Liver (tissue), 9 donors: Measurements from ENCODE around the gene SSBP2. TPM values are rescaled to one million over a fixed set of nuclear protein-coding genes. Genes with fewer than 3 reads are reported as not detected.

ENCODE experiments used
- DNase-seq: peaks from one replicate; pipeline ENCODE4 v3.0.0-alpha.2; 2017; ENCODE audit warnings: low spot score
- H3K27ac ChIP-seq, 2 donors: one replicate each; pipeline ENCODE4 v1.7.0; 2013; ENCODE audit warnings: inconsistent platforms in 2 of 2, low read length in 2 of 2, control low read depth in 1 of 2, low read depth in 1 of 2, mild to moderate bottlenecking in 1 of 2
- H3K27me3 ChIP-seq, 4 donors: one replicate each; pipeline versions ENCODE4 v1.6.1 to v1.7.0; 2013; ENCODE audit warnings: low read length in 3 of 4, inconsistent platforms in 1 of 4, mild to moderate bottlenecking in 1 of 4, moderate library complexity in 1 of 4; ENCODE audit not compliant: control insufficient read depth in 4 of 4, insufficient read depth in 4 of 4
- H3K36me3 ChIP-seq, 4 donors: one replicate each; pipeline versions ENCODE4 v1.6.1 to v1.7.0; 2013; ENCODE audit warnings: low read length in 3 of 4, mild to moderate bottlenecking in 3 of 4, low read depth in 1 of 4, moderate library complexity in 1 of 4; ENCODE audit not compliant: control insufficient read depth in 4 of 4, insufficient read depth in 3 of 4
- H3K4me1 ChIP-seq, 4 donors: one replicate each; pipeline versions ENCODE4 v1.6.1 to v1.7.0; 2013; ENCODE audit warnings: low read length in 3 of 4, mild to moderate bottlenecking in 3 of 4, moderate library complexity in 1 of 4; ENCODE audit not compliant: control insufficient read depth in 4 of 4, insufficient read depth in 4 of 4
- H3K4me3 ChIP-seq, 3 donors: one replicate each; pipeline versions ENCODE4 v1.6.1 to v1.7.0; 2013; ENCODE audit warnings: low read length in 3 of 3, control low read depth in 1 of 3, low read depth in 1 of 3, mild to moderate bottlenecking in 1 of 3
- H3K9ac ChIP-seq, 2 donors: one replicate each; pipeline ENCODE4 v1.7.0; 2013; ENCODE audit warnings: low read length in 2 of 2, mild to moderate bottlenecking in 2 of 2, moderate library complexity in 2 of 2, control low read depth in 1 of 2, low read depth in 1 of 2
- H3K9me3 ChIP-seq, 4 donors: one replicate each; pipeline versions ENCODE4 v1.6.1 to v1.7.0; 2013; ENCODE audit warnings: low read length in 3 of 4; ENCODE audit not compliant: control insufficient read depth in 4 of 4
- EGR1 ChIP-seq, 2 donors: IDR thresholded peaks; 2 replicates each; pipeline ENCODE4 v1.6.1; 2016 to 2018; ENCODE audit warnings: antibody characterized with exemption in 2 of 2, low read depth in 2 of 2
- FOXA1 ChIP-seq: IDR thresholded peaks from 2 replicates; pipeline ENCODE4 v1.6.1; 2016; ENCODE audit warnings: antibody characterized with exemption
- HNF4A ChIP-seq, 2 donors: conservative IDR thresholded peaks; 2 replicates each; pipeline ENCODE4 v1.6.1; 2016; ENCODE audit warnings: antibody characterized with exemption in 2 of 2, mild to moderate bottlenecking in 2 of 2
- HNF4G ChIP-seq: IDR thresholded peaks from 2 replicates; pipeline ENCODE4 v1.6.1; 2016; ENCODE audit warnings: antibody characterized with exemption
- NR2F2 ChIP-seq: IDR thresholded peaks from 2 replicates; pipeline ENCODE4 v1.6.1; 2016; ENCODE audit warnings: antibody characterized with exemption
- RAD21 ChIP-seq, 2 donors: IDR thresholded peaks; 2 replicates each; pipeline ENCODE4 v1.6.1; 2016; ENCODE audit warnings: antibody characterized with exemption in 2 of 2, mild to moderate bottlenecking in 2 of 2
- REST ChIP-seq: IDR thresholded peaks from 2 replicates; pipeline ENCODE4 v1.6.1; 2016; ENCODE audit warnings: antibody characterized with exemption, mild to moderate bottlenecking
- SP1 ChIP-seq: IDR thresholded peaks from 2 replicates; pipeline ENCODE4 v1.6.1; 2018; ENCODE audit warnings: antibody characterized with exemption, mild to moderate bottlenecking
- YY1 ChIP-seq: IDR thresholded peaks from 2 replicates; pipeline ENCODE4 v1.6.1; 2016; ENCODE audit warnings: antibody characterized with exemption, mild to moderate bottlenecking
- ZBTB33 ChIP-seq: IDR thresholded peaks from 2 replicates; pipeline ENCODE4 v1.6.1; 2016; ENCODE audit warnings: antibody characterized with exemption
- whole genome bisulfite sequencing: extraction: QIAGEN DNeasy Blood & Tissue Kit; methylation state at CpG from one replicate; pipeline ENCODE4 v1.1.7; 2013; 5-methylcytosine and 5-hydroxymethylcytosine counted together
- polyA plus RNA-seq, 2 donors: library from polyadenylated mRNA; stranded (reverse) in 1 of 2; unstranded in 1 of 2; fragments of 200-250 nt in 1 of 2; fragments of >200 nt in 1 of 2; fragmentation: Nextera tagmentation in 1 of 2; extraction: Ambion mirVana in 1 of 2; gene quantifications; one replicate each; pipeline versions ENCODE4 v1.2.1 to v1.2.3, GENCODE V29; 2013 to 2015
- total RNA-seq, 2 donors: library from RNA; depleted of rRNA; stranded (reverse); fragments of >200 nt; gene quantifications; one replicate each; pipeline ENCODE4 v1.2.3, GENCODE V29; 2014
- TF ChIP-seq, protein P1 (sequence below): fragments of 150-350 bp; IDR thresholded peaks from 2 replicates; pipeline ENCODE4 v1.5.1; 2017; ENCODE audit warnings: improper control_type of control experiment, low read depth, low read length; ENCODE audit not compliant: missing input control
- TF ChIP-seq, protein P2 (sequence below): IDR thresholded peaks from 2 replicates; pipeline ENCODE4 v1.6.1; 2016; ENCODE audit warnings: antibody characterized with exemption
- donor health status: healthy.
- donor health status: healthy.
- donor health status: healthy.
- donor health status: healthy.
- donor health status: healthy.

Gene SSBP2
- total and polyA plus RNA-seq, 4 donors, result 2.2 to 10.1 (median 4.1) TPM

- H3K27ac ChIP-seq, result no peak overlapping the region
- WGBS, result 92% methylated on average over 9 of the region's 9 CpGs
- H3K9me3 ChIP-seq, result no peaks in the 10 kb centered on the region
- no peak overlapping the region for H3K4me3 ChIP-seq
- H3K4me1 ChIP-seq, result peaks cover 0 to 8% (median 0%) of the 10 kb centered on the region in 4 donors
- TF ChIP-seq NR2F2 (no peak), ZBTB33 (no peak), FOXA1 (no peak)
- no peaks in the 10 kb centered on the region for H3K36me3 ChIP-seq
- no peak for DNase-seq
- H3K9ac ChIP-seq, result no peak overlapping the region
- no peaks in the 10 kb centered on the region for H3K27me3 ChIP-seq
Measured at GRCh38 chr5:81790336-81790735, 39.4 kb upstream of the SSBP2 start.

- Histone ChIP-seq H3K27ac (no peak overlapping the region), H3K27me3 (no peaks in the 10 kb centered on the region), H3K4me3 (no peak overlapping the region), H3K9me3 (no peaks in the 10 kb centered on the region), H3K36me3 (no peaks in the 10 kb centered on the region), H3K9ac (no peak overlapping the region), H3K4me1 (peaks cover 0 to 8% (median 0%) of the 10 kb centered on the region in 4 donors)
- no peak for DNase-seq
- WGBS, result 93% methylated on average over 5 of the region's 5 CpGs
- no peak for TF ChIP-seq SP1
- no peak for TF ChIP-seq EGR1 (IDR thresholded peaks at IDR 0.05; ENCODE audit: low read depth in 2 of 2)
- no peak for TF ChIP-seq REST
- TF ChIP-seq, protein P1, sequence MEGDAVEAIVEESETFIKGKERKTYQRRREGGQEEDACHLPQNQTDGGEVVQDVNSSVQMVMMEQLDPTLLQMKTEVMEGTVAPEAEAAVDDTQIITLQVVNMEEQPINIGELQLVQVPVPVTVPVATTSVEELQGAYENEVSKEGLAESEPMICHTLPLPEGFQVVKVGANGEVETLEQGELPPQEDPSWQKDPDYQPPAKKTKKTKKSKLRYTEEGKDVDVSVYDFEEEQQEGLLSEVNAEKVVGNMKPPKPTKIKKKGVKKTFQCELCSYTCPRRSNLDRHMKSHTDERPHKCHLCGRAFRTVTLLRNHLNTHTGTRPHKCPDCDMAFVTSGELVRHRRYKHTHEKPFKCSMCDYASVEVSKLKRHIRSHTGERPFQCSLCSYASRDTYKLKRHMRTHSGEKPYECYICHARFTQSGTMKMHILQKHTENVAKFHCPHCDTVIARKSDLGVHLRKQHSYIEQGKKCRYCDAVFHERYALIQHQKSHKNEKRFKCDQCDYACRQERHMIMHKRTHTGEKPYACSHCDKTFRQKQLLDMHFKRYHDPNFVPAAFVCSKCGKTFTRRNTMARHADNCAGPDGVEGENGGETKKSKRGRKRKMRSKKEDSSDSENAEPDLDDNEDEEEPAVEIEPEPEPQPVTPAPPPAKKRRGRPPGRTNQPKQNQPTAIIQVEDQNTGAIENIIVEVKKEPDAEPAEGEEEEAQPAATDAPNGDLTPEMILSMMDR, result no peak
- TF ChIP-seq, protein P2, sequence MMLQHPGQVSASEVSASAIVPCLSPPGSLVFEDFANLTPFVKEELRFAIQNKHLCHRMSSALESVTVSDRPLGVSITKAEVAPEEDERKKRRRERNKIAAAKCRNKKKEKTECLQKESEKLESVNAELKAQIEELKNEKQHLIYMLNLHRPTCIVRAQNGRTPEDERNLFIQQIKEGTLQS, result no peak
- TF ChIP-seq YY1, result no peak
- TF ChIP-seq NR2F2, result no peak
- TF ChIP-seq FOXA1, result no peak
- TF ChIP-seq ZBTB33, result no peak
- no peak for TF ChIP-seq RAD21 (IDR thresholded peaks at IDR 0.05)
- no peak for TF ChIP-seq HNF4A (conservative IDR thresholded peaks at IDR 0.05)
- TF ChIP-seq HNF4G, result no peak
Measured at GRCh38 chr5:81789033-81789432, 38.1 kb upstream of the SSBP2 start.
